Activated CD4-positive, alpha-beta T cell treated with anti-CD3 and anti-CD28 coated beads, Interleukin-2, Interleukin-4, amounts not matched to agents 100 ng/mL and 50 ng/mL, durations not matched to agents 16 hours and 8 hours (primary cell): Measurements from ENCODE around the gene TSPAN33.
"Not testable (repeated sequence)": the region's sequence is repeated elsewhere in the genome, so short reads cannot be mapped to it uniquely, and the experiment has no call there.

Source experiments
- DNase-seq: peaks from one replicate; pipeline ENCODE4 v3.0.0-alpha.2; 2020; ENCODE audit warnings: low spot score

TSPAN33 gene

GRCh38 chr7:129209067-129209926 lies 64.8 kb downstream of the TSPAN33 start:
- no peak for DNase-seq

GRCh38 chr7:129210256-129210988 lies 65.9 kb downstream of the TSPAN33 start:
- DNase-seq: peak; percentile 69

- no peak for DNase-seq
These were observed 66.4 kb downstream of the TSPAN33 start for GRCh38 chr7:129210989-129211312.

GRCh38 chr7:129212126-129212525 lies 67.6 kb downstream of the TSPAN33 start:
- no peak for DNase-seq

- DNase-seq: no peak
These were observed 68.1 kb downstream of the TSPAN33 start for GRCh38 chr7:129212596-129212995.

GRCh38 chr7:129213828-129214227 lies 69.3 kb downstream of the TSPAN33 start:
- DNase-seq: no peak

GRCh38 chr7:129215691-129216090 lies 71.2 kb downstream of the TSPAN33 start:
- DNase-seq: not testable (repeated sequence)

- DNase-seq: not testable (repeated sequence)
These were observed 71.7 kb downstream of the TSPAN33 start for GRCh38 chr7:129216101-129216715.

GRCh38 chr7:129216821-129217416 lies 72.4 kb downstream of the TSPAN33 start:
- not testable (repeated sequence) for DNase-seq

- peak; percentile 83 for DNase-seq
These were observed 74.1 kb downstream of the TSPAN33 start for GRCh38 chr7:129218514-129219062.

GRCh38 chr7:129219166-129219565 lies 74.7 kb downstream of the TSPAN33 start:
- not testable (repeated sequence) for DNase-seq
